Duodenal mucosa (tissue), 2 donors: Measurements from ENCODE around the gene UNC79.

Experiments used
- H3K27ac ChIP-seq: one replicate; pipeline ENCODE4 v1.7.0; 2013; ENCODE audit warnings: low read depth, low read length
- H3K27me3 ChIP-seq, 2 donors: one replicate each; pipeline ENCODE4 v1.7.0; 2013; ENCODE audit warnings: low read length in 2 of 2, control low read depth in 1 of 2; ENCODE audit not compliant: insufficient read depth in 2 of 2, control insufficient read depth in 1 of 2
- H3K36me3 ChIP-seq, 2 donors: one replicate each; pipeline ENCODE4 v1.7.0; 2013; ENCODE audit warnings: low read length in 2 of 2, control low read depth in 1 of 2; ENCODE audit not compliant: insufficient read depth in 2 of 2, control insufficient read depth in 1 of 2
- H3K4me1 ChIP-seq, 2 donors: one replicate each; pipeline ENCODE4 v1.7.0; 2013; ENCODE audit warnings: low read length in 2 of 2, control low read depth in 1 of 2; ENCODE audit not compliant: insufficient read depth in 2 of 2, control insufficient read depth in 1 of 2
- H3K4me3 ChIP-seq, 2 donors: one replicate each; pipeline ENCODE4 v1.7.0; 2013; ENCODE audit warnings: low read length in 2 of 2, low read depth in 1 of 2
- H3K9ac ChIP-seq, 2 donors: one replicate each; pipeline ENCODE4 v1.7.0; 2013; ENCODE audit warnings: low read length in 2 of 2, low read depth in 1 of 2
- H3K9me3 ChIP-seq, 2 donors: one replicate each; pipeline ENCODE4 v1.7.0; 2013; ENCODE audit warnings: low read length in 2 of 2, control low read depth in 1 of 2; ENCODE audit not compliant: control insufficient read depth in 1 of 2

UNC79 gene

DNA sequence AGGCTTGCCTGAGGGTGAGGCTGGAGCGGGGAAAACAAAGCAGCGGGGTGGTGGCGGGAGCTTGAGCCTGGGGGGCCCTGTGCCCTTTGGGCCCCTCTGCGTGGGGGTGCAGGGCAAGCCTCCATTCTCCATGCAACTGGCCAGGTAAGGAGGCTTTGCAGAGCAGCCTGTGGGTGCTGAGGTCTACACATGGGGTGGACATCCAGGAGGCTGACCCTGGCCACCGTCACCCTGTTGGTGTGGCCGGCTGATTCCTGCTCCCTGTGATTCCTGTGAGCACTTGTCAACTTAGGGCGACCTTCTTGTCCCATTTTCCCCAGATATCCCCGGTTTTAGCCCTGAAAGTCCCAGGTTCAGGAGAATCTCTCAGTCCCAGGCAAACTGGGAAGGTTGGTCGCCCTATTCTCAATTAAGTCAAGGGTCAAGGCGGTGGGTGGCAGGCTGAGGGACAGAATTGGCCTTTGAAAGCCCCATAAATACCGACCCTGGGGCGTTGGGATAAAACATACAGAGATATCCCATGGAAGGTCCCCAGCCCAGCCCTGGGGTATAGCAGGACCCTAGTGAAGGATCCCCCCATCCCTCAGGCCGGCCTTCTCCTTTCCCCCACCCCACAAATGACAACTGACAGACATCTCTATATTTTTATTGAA, 287.1 kb downstream of the UNC79 start:
- no peak overlapping the region for H3K4me3 ChIP-seq
- no peaks in the 10 kb centered on the region for H3K9me3 ChIP-seq
- no peaks in the 10 kb centered on the region for H3K27me3 ChIP-seq
- no peaks in the 10 kb centered on the region for H3K4me1 ChIP-seq
- no peak overlapping the region for H3K9ac ChIP-seq
- no peak overlapping the region for H3K27ac ChIP-seq
- no peaks in the 10 kb centered on the region for H3K36me3 ChIP-seq

DNA sequence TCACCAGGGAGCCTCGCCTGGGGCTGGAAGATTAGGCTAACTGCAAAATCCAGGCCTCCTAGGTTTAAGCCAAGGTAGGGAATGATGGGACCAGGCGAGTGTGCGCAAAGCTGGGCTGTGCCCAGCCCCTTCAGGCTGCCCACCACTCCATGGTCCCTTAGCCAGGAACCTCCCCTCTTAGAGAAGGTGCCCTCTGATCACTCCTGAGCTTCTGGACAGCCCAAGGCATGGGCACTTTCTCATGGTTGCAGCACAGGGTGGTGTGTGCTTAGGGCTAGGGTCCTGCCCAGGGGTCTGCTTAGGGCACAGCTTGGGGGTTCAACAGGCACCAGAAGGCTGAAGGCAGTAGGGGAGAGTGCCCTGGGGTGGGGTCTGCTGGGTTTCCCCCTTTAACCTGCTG, 288.5 kb downstream of the UNC79 start:
- no peak overlapping the region for H3K9ac ChIP-seq
- H3K27me3 ChIP-seq = no peaks in the 10 kb centered on the region
- H3K9me3 ChIP-seq = no peaks in the 10 kb centered on the region
- no peaks in the 10 kb centered on the region for H3K36me3 ChIP-seq
- H3K4me3 ChIP-seq = no peak overlapping the region
- H3K27ac ChIP-seq = no peak overlapping the region
- H3K4me1 ChIP-seq = no peaks in the 10 kb centered on the region

DNA sequence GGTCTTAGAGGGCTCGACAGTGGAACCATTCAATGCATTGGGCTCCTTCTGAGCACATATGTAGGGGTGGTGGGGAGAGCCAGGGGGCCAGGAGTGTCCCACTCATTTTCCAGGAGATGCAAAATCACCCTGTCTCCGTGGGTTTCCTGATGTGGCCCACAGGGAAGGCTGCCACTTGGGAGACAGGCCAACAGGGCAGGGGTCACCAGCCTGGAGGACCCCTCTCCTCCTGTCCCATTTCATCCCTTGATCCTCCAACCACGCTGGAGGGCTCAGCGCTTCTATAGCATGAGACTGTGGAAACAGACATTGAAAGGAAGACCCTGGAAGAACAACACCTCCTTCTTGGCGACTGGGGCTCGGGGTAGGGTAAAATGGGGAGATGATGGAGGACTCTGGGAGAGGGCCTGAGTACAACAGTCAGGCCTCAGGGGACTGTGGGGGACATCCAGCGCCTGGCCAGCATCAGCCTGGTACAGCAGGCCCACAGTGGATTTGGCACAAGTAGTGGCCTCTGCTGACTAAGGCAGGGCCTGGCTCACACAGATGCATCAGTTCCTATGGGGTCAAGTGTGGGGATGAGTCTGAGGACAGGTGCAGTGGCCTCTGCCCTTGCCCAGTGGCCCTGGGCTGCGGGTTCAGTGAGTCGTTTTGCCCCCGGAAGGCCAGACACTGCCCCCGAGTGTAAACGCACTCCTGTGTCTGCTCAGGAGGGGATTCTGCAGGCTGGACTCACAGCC, 289.5 kb downstream of the UNC79 start:
- Histone ChIP-seq H3K27ac (no peak overlapping the region), H3K4me3 (no peak overlapping the region), H3K9ac (no peak overlapping the region), H3K36me3 (no peaks in the 10 kb centered on the region), H3K4me1 (no peaks in the 10 kb centered on the region), H3K9me3 (no peaks in the 10 kb centered on the region), H3K27me3 (no peaks in the 10 kb centered on the region)

DNA sequence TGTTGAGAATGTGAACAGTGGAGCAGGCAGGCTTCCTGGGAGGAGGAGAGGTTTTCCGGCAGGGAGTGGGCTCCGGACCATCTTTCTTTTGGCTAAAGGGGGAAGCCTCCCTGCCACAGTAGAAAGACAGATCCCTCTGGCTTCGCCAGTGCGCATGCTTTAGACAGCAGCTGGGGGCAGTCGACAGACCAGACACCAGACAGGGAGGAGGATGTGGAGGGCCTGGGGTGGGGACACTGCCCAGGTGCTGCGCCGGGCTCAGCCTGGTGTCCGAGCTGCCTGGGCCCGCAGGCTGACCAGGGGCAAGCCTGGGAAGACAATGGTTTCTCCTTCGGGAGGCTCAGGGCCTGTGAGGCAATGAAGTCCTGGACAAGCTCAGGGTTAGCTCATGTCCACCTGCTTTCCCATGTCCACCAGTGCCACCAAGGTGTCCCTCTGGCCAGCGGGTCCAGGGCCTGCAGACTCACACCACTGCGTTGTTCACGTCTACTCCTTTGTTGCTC, 290.3 kb downstream of the UNC79 start:
- H3K4me3 ChIP-seq = no peak overlapping the region
- no peak overlapping the region for H3K27ac ChIP-seq
- no peaks in the 10 kb centered on the region for H3K4me1 ChIP-seq
- H3K9ac ChIP-seq = no peak overlapping the region
- no peaks in the 10 kb centered on the region for H3K36me3 ChIP-seq
- no peaks in the 10 kb centered on the region for H3K9me3 ChIP-seq
- no peaks in the 10 kb centered on the region for H3K27me3 ChIP-seq

DNA sequence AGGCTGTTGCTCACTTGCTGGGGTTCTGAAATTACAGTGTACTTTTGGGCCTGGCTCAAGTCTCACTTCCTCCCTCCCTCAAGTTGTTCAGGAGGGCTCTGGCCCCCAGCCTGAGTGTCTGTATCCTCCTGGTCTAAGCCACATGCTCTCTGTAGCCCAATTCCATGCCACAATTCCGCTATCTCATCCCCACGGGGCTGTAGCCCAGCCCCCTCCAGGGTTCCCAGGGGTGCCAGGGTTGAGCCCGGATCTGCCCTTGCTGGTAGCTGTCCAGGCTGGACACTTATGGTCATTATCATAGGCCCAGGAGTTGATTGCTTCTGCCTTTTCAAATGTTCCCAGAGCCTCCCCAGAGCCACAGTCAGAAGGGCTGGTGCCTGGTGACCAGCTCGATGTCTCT, 292.3 kb downstream of the UNC79 start:
- no peaks in the 10 kb centered on the region for H3K27me3 ChIP-seq
- no peaks in the 10 kb centered on the region for H3K9me3 ChIP-seq
- no peaks in the 10 kb centered on the region for H3K36me3 ChIP-seq
- no peak overlapping the region for H3K9ac ChIP-seq
- H3K4me3 ChIP-seq = no peak overlapping the region
- no peaks in the 10 kb centered on the region for H3K4me1 ChIP-seq
- H3K27ac ChIP-seq = no peak overlapping the region

DNA sequence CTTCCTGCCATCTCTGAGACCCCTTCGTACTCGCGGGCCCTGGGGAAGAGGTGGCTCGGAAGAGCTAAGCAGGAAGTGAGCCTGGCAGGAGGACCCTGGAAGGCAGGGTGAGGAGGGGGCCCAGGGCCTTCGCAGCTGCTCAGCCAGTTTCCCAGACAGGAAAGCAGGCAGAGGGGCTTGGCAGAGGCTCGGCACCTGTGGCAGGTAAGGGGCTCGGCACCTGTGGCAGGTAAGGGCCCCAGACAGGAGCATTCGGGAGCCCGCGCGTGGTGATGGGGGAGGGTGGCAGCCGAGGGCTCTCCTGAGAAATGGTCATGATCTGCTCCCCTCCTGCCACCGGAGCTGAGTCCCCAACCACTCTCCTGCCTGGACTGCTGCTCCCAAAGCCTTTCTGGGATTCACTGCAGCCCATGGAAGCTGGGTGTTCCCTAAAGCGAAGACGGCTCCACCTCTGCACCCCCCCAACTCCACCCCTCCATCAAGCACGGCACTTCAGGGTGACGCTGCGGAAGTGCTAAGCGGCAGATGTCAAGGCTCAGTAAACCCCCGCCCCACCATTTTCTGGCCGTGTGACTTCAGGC, 294.4 kb downstream of the UNC79 start:
- Histone ChIP-seq H3K4me3 (no peak overlapping the region), H3K27me3 (no peaks in the 10 kb centered on the region), H3K4me1 (no peaks in the 10 kb centered on the region), H3K27ac (no peak overlapping the region), H3K9me3 (no peaks in the 10 kb centered on the region), H3K36me3 (no peaks in the 10 kb centered on the region), H3K9ac (no peak overlapping the region)

DNA sequence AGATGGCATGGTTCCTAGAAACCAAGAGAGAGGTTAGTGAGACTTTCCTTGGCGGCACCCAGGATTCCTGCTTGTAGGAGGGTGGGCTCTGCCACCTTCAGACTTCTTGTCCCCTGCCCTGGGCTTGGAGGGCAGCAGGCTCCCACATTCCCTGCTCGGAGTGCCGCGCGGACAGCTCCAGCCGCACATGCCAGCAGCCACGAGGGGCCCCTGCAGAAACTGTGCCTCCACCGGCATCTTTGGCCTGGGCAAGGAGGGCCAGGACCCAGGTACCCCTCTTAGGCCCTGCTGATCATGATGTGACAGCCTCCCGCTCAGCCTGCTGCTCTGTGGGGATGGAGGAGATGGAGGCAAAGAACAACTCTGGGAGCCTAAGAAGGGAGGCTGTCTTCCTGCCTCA, 295.3 kb downstream of the UNC79 start:
- no peaks in the 10 kb centered on the region for H3K9me3 ChIP-seq
- H3K4me3 ChIP-seq = no peak overlapping the region
- no peak overlapping the region for H3K9ac ChIP-seq
- no peaks in the 10 kb centered on the region for H3K27me3 ChIP-seq
- no peaks in the 10 kb centered on the region for H3K36me3 ChIP-seq
- no peaks in the 10 kb centered on the region for H3K4me1 ChIP-seq
- H3K27ac ChIP-seq = no peak overlapping the region

DNA sequence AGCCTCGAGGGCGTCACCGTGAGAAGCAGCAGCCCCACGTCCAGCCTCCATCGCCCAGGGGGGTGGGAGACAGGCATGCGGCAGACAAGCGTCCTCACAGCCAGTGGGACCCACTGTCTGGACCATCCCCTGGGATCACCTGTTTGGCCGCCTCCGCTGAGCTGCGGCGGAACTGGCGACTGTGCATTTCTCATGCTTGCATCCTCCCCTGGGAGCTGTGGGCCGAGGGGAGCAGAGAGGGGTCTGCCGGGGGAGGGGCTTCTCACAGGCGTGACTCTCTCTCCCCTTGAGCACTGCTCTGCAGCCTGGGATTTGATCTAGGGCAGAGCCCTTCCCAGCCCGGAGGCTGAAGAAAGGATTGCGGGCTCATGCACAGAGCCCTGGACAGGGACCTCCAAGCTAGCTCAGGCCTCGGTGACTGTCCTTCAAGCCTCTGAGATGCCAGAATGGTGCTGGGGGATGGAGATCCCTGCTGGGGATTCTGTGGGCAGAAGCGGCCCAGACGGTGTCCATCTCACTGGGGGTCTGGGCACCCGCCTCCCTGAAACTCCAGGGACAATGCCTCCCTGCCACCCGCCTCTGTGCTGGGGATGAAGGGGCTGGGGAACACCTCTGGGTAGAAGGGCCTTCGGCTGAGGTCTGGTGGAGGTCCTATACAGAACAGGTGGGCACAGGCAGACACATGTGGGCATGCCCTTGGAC, 296.5 kb downstream of the UNC79 start:
- no peaks in the 10 kb centered on the region for H3K4me1 ChIP-seq
- H3K4me3 ChIP-seq = no peak overlapping the region
- no peak overlapping the region for H3K27ac ChIP-seq
- no peaks in the 10 kb centered on the region for H3K27me3 ChIP-seq
- H3K9ac ChIP-seq = no peak overlapping the region
- no peaks in the 10 kb centered on the region for H3K36me3 ChIP-seq
- H3K9me3 ChIP-seq = no peaks in the 10 kb centered on the region

DNA sequence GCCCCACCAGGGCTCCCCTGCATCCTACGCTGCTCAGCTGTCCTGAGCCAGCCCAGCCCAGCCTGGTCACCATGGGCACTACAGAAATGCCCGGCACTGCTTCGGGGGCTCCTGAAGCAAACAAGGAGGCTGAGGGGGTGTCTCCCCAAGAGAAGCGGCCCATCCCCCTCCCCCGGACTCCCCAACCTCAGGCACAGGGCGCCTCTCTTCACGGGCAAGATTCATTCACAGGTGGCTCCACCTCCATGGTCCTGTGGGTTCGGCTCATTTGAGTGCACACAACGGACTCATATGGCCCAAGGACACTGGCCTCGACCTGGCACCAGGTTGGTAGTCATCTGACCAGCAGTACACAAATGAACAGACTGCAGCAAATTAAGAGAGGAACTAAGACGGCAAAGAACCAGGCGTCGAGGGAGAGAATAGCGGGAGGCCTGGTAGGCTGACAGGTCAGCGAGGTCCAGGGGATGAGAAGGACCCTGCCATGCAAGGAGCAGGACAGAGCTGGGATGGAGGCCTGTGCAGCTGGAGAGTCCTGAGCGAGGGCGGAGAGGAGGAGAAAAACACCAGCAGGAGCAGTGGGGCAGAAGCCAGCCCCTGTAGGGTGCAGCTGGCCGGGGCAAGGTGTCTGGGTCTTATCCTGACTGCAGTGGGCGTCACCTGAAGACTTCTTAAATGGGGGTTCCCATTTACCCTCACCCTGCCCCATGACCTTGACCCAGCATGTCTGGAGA, 297.3 kb downstream of the UNC79 start:
- Histone ChIP-seq H3K4me1 (no peaks in the 10 kb centered on the region), H3K36me3 (no peaks in the 10 kb centered on the region), H3K27ac (no peak overlapping the region), H3K4me3 (no peak overlapping the region), H3K27me3 (no peaks in the 10 kb centered on the region), H3K9me3 (no peaks in the 10 kb centered on the region), H3K9ac (no peak overlapping the region)
